ENCODE measurements around the gene CXCL10.
"Not testable (repeated sequence)": the region's sequence is repeated elsewhere in the genome, so short reads cannot be mapped to it uniquely, and the experiment has no call there.

Gene CXCL10

DNA sequence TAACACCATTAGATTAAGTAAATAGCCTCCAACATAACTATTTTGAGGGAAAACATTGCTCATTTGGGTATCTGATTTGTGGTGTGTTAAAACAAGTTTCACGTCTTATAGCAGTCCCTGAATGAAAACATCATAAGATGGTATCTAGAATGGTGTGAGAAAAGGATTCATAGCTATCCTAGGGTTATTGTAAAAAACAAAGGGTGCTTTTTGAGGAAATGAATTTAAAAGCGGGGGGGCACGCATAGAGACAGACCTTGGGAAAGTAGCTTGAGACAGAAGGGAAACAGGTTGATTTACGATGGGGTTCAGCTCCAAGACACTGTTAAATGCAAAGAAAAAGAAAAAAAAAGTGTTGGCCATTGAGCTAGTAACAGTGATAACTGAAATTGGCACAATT is 768 bp upstream of the CXCL10 start:
- FAIRE-seq: no peak

DNA sequence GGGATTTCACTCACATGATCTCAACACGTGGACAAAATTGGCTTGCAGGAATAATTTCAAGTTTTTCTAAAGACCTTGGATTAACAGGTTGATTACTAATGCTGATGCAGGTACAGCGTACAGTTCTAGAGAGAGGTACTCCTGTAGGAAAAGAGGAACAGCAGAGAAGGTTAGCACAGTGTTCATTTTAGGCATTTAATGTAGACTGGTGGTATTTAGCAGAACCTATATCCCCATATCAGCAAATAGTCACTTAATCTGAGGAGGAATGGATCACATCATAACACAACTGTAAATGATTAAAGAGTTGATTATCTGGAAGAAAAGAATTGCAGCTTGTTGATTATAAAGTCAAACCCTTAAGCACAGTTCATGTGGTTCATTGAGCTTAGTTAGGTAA is 620 bp downstream of the CXCL10 start:
- FAIRE-seq: no peak

DNA sequence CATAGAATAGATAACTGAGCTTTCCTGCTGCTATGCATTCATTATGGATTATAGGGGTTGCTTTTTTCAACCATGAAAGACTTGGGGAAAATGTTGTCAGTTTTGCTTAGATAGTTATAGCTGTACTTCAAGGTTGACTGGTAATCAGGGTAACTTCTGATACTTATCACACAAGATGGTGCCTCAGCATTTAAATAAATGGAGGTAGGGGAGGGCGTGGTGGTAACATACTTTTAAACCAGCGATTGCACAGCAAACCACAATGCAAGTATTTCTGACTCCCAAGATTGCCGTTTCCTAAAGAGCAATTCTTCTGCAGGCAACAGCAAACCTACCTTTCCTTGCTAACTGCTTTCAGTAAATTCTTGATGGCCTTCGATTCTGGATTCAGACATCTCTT is 1.3 kb downstream of the CXCL10 start:
- no peak for FAIRE-seq

DNA sequence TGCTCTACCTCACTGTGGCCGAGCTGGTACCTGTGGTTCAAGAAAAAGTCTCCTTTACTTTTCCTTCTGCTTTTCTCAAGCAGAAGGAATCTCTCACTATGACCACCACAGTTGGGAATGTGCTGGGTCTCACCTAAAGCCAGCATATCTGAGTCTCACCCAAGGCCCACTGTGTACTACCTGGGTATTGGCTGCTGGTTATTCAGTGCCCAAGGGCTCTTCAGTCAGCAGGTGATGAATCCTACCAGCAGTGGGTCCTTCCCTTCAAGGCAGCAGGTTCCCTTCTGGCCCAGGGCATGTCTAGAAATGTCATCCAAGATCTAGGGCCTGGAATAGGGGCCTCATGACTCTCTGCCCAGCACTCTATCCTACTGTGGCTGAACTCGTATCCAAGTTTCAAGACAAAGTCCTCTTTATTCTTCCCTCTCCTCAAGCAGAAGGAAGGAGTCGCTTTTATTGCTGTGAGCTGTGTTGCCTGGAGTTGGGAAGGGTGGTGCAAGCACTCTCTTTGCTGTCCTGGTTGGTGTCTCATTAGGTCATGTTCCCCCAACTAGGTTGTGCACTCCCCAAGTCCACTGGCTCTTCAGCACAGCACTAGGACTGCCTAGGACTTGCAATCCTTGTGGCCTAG is 6.1 kb downstream of the CXCL10 start:
- FAIRE-seq: no peak

- no peak for FAIRE-seq
Measured at GRCh38 chr4:76016393-76016792, 6.9 kb downstream of the CXCL10 start.

DNA sequence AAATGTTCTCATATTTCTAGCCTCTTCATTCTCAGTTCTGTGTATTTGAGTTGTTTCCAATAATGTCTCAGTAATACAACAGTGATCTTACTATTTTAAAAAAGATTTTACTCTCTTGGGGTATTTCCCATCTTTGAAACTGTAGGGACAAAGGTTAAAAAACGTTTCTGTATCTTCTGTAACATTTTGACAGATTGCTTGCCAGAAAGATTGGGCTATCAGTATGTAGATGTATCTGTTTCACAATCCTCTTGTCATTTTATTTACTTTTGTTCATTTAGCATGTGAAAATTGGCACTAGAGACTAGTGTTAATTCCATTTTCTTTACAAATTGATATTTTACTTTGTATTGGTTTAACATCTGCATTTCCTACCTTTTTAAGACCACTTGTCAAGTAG is 9.8 kb downstream of the CXCL10 start:
- no peak for FAIRE-seq

GRCh38 chr4:76012388-76012801 is 10.9 kb downstream of the CXCL10 start:
- no peak for FAIRE-seq

GRCh38 chr4:76011700-76012387 is 11.5 kb downstream of the CXCL10 start:
- no peak for FAIRE-seq

- no peak for FAIRE-seq
Measured at GRCh38 chr4:76011018-76011670, 12.2 kb downstream of the CXCL10 start.

DNA sequence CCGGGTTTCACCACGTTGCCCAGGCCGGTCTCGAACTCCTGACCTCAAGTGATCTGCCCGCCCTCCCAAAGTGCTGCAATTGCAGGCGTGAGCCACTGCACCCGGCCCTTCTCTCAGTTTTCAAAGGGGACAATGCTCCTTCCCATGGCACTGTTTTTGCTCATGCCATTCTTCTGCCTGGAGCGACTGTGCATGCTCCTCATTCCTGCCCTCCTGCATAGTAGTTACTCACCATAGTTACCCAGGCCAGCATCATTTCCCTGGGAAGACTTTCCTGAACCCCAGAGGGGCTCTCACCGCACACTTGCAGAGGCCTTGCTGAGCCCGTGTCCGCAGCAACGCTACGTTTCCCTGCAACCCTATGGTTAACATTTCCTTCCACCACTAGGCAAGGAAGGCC is 12.7 kb downstream of the CXCL10 start:
- no peak for FAIRE-seq

- FAIRE-seq: no peak
Measured at GRCh38 chr4:76009311-76009710, 14.0 kb downstream of the CXCL10 start.

DNA sequence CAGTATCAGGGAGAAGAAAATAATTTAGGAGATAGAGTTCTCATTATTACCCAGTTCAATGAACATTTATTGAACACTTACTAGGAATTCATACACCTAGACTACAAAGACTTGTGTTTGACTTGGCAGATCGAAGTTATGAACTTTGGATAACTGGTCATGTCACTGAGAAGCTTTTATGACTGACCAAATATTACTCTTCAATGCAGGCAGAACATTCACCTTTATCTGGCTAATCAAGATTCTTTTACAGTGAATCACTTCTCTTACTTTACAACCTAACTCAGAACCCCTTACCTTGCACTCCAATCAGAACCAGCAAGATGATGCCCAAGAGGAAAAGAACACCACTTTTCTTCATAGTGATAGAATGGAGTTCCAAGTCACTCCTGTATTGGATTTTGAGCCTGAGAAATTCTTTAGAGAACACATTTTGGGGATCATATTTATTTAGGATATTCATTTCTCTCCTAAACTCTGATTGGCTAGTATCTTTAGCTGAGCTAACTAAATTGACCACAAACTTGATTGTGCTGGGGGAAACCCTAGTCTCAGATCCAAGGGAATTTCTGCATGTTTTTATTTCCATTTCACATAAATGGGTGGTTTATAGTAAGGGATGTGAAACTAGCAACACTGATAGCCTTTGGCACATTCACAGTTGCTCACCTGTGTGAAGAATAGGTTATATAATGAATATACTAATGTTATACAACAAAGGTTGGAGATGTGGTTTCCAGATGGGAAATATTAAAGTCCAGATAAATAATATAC is 16.0 kb downstream of the CXCL10 start, which contains the start of gene CXCL9:
Gene CXCL9, minus strand, starts transcription at position 421 of the 774 bp plus-strand sequence. Its CDS starts 60 bp downstream, at position 361.
- no peak for FAIRE-seq

DNA sequence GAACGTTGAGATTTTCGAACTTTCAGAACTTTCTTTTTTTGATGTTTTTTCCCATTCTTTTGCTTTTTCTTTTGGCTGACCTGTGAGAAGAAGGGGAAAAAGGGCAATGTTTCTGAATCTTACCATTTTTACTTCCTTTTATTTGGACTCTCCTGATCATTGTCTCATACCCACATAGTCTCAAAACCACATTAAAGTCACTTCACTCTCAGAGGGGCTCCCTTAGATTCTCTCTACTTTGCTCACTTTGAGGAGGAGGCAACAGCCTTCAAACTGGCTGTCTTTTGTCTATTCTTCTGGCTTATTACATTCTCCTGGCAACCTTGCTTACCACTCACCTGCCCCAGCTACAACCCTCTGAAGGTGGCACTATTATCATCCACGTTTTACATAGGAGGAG is 19.7 kb downstream of the CXCL10 start:
- no peak for FAIRE-seq

- no peak for FAIRE-seq
Measured at GRCh38 chr4:76003035-76003434, 20.3 kb downstream of the CXCL10 start.

GRCh38 chr4:76002176-76002575 is 21.1 kb downstream of the CXCL10 start:
- no peak for FAIRE-seq

DNA sequence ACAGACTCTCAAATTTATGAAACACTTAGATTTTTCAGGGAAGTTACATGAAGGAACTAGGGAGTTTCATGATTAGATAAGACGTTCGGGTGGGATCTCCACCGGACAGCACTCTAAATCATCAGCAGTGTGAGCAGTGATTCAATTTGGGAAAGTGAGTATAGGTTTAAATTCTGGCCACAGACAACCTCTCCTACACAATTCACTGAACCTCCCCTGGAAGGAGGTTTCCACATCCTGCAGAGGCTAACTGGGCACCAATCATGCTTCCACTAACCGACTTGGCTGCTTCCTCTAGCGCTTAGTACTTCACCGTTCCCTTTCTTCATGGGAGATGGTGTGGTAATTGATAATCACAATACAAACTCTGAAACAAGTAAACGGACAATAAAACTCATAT is 21.6 kb downstream of the CXCL10 start:
- FAIRE-seq: no peak

DNA sequence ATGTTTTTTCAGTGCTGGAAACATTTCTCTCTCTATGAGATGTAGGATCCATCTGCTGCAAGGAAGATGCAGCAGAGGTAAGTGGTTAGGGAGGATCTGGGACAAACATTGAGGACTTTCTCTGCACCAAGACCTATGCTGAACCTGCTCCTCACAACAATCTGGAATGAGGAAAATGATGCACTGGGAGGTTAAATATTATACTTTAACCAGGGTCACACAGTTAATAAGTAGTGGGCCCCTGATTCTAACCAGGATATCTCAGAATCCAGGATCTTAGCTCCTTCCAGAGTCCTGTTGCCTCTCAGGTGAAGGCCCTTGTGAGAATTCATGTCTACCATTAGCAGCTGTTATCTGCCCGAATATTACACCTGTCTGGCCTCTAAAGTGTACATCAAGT is 23.0 kb downstream of the CXCL10 start:
- FAIRE-seq: no peak

DNA sequence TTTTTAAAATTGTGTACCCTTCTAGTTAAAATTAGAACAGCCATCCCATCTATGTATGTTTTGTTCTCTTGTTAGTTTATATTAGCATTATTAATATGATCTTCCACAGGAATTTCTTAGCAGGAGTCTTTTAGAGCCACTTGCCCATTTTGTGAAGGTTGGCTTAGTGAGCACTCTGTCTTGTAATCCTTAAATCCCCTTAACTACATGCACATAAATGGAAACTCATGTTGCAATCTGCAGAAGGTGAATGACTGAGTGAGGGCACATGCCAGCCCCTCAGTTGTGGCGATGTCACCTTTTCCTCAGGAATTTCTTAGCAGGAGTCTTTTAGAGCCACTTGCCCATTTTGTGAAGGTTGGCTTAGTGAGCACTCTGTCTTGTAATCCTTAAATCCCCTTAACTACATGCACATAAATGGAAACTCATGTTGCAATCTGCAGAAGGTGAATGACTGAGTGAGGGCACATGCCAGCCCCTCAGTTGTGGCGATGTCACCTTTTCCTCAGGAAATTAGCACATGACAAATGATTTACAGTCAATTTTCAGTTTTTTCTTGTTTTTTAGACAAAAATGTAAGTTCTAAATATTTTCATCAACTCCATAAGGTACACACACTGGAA is 24.7 kb downstream of the CXCL10 start:
- not testable (repeated sequence) for FAIRE-seq

GRCh38 chr4:75997946-75998345 is 25.4 kb downstream of the CXCL10 start:
- no peak for FAIRE-seq

DNA sequence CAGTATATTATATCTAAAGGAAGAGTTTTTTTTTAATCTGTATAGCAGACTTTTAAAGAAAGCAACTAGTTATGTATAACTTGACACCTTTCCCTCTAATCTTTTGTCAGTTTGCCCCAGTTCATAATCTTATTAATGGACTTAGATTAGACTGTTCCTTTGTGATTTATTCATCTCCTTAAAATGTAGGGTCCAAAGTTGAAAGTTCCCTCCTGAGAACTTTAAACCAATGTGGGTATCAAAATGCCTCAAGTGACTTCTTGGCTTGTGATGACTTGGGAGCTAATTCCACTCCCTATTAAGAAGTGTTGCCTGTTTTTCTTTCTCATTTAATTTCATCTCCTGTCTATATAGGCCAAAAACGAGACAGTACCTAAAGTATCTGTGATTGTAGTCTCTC is 26.2 kb downstream of the CXCL10 start:
- FAIRE-seq: no peak

DNA sequence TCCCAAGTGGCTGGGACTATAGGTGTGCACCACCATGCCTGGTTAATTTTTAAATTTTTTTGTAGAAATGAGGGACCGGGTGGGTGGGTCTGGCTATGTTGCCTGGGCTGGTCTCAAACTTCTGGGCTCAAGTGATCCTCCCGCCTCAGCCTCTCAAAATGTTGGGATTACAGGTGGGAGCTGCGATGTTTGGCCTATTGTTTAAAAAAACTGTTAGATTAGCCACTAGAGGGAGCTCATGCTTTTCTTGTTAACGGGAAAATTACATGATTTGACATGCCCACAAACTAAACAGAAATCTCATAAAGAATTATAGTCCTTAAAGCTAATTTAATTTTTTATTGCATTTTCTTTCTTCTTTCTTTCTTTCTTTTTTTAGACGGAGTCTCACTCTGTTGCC is 27.6 kb downstream of the CXCL10 start:
- FAIRE-seq: no peak

DNA sequence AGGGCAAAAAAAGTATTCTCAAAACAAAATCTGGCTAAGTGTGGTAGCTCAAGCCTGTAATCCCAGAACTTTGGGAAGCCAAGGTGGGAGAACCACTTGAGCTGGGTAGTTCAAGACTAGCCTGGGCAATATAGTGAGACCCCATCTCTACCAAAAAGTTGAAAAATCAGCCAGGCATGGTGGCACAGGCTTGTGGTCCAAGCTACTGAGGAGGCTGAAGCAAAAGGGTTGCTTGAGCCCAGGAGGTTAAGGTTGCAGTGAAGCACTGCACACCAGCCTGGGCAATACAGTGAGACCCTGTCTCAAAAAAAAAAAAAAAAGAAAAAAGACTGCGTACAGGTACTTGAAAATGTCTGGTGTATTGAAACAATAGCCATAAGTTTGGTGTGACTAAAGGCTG is 30.8 kb downstream of the CXCL10 start:
- no peak for FAIRE-seq

Data from colon (tissue), 2 donors.